GM21367 (cell line): ENCODE measurements around the gene MRTO4.
"Not testable (repeated sequence)": the region's sequence is repeated elsewhere in the genome, so short reads cannot be mapped to it uniquely, and the experiment has no call there.

ENCODE experiments used
- ATAC-seq: cut with Tn5 transposase; IDR thresholded peaks from one replicate; pipeline ENCODE4 v1.9.1; 2021; ENCODE audit not compliant: unreplicated experiment

MRTO4 gene

DNA sequence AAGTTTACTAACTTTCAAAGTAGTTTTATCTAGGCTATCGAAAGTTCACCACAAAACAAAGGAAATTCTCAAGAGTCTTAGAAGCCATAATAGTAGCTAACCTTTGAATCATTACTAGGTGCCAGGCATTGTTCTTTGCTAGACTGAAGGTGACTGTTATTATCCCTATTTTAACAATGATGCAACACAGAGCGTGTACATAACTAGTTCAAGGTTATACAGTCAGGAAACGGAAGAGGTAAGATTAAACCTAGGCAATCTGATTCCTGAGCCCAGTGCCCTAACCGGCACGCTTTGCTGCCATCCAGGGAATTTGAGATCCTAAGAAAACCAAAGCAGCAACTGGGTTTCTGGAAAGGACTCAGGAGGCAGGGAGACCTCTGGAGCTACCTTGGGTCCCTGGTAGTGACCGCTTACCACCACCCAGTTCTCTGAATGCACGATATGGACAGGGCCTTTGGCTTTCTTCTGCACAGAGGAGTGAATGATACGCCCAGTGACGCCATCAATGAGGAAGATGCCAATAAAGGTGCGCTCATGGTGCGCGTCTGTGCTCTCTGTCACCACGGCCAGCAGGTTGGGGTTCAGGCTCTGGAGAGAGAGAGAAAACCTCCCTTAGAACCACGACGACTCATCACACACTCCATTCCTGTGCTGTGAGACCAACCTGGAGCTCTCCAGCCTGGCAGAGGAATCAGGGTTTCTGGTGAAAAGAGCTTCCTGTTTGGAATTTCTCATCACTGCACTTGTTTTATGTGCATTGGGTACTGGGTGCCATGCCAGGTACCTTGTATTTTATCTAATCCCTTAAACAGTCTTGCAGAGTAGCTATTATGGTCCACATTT is 28.4 kb upstream of the MRTO4 start:
- no peak for ATAC-seq

GRCh38 chr1:19229229-19229628 is 22.4 kb upstream of the MRTO4 start:
- ATAC-seq: no peak

DNA sequence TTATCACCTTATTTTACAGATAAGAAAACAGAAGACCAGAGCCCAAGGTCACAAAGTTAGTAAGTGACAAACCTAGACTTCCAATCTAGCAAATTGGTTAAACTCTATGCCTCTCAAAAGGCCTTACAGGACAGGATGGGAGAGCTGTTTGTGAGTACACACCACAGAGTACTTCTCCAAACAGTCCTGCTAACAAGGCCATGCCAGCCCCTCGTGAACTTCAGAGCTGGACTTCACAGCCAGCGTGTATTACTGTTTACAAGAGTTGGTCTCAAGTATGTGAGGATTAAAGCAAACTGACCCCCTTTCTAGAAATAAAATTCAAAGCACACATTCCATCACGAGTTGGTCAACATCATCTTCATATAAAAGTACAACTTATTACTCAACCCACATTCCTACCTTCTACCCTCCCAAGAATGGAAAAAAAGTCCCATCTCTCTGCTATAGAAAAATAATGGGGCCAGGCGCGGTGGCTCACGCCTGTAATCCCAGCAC is 21.7 kb upstream of the MRTO4 start:
- ATAC-seq: no peak

DNA sequence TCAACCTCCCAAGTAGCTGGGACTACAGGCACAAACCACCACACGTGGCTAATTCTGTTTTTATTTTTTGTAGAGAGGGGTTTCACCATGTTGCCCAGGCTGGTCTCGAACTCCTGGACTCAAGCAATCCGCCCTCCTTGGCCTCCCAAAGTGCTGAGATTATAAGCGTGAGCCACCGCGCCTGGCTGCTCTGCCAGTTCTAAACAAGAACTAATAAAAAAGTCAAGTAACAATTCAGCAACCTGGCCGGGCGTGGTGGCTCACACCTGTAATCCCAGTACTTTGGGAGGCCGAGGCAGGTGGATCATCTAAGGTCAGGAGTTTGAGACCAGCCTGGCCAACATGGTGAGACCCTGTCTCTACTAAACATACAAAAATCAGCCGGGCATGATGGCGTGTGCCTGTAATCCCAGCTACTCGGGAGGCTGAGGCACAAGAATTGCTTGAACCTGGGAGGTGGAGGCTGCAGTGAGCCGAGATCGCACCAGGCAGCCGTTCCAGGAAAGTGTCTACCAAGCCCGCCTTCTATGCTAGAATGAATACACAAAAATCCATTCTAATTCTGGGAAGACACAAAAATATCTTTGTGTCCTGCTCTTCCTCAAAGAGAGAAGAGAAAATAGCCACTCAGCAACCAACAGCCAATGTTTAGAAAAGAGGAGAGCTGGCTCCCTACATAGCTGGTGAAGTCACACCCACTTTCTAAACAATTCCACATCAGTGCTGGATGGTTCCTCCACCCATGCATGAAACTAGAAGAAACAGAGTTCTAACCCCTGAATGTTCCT is 19.7 kb upstream of the MRTO4 start:
- ATAC-seq: not testable (repeated sequence)

- ATAC-seq: no peak
Measured at GRCh38 chr1:19232524-19232846, 19.1 kb upstream of the MRTO4 start.

DNA sequence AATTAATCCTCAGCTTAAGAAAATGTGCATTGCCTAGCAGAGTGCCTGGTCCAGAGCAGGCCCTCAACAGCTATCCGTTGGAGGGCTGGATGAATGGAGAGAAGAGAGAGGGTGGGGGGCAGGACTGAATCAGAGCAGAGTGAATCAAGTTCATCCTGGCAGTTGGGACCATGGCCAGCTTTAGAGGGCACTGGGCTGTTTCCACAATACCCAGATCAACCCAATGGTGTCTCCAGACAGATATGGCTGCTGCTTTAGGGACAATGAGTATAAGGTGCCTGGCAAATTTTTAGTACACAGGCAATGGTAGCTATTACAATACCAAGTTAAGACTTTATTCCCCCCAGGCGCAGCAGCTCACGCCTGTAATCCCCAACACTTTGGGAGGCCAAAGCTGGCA is 17.4 kb upstream of the MRTO4 start:
- ATAC-seq: no peak

DNA sequence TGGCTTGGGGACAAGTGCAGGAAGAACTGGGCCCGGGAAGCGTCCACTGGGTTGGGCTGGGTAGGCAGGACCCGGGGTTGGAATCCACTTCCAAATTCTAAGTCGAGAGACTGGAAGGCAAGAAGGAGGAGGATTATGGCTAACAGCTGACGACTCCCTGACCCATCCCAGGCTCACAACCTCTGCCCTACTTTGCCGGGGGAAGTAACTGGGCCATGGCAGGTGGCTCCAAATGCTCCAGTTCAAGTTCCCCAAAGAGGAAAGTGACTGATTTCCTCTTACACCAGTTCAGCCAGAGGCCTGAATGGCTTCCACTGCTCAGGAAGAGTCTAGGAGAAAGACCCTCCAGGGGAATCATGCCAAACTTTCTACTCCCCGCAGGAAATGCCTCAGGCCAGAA is 11.7 kb upstream of the MRTO4 start:
- no peak for ATAC-seq

GRCh38 chr1:19240673-19241538 is 10.7 kb upstream of the MRTO4 start:
- ATAC-seq: no peak

GRCh38 chr1:19250629-19251304 is 838 bp upstream of the MRTO4 start:
- ATAC-seq: no peak

DNA sequence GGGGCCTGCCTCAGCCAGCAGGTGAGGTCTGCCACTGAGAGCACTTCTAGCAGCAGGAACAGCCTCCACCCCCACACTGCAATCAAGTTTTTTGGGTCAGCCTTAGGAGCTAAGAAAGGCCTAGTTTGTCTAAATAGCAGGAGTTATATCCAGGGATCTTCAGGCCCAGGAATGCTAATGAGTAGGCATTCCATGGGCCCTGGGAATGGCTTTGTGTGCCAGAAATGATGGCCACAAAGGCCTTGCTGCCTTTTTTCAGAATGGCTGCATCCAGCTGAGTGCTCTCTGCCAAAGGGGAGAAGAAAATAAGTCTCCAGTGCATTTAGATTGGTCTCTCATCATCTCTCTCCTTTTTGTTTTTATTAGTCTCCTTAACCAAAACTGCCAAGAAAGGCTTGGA is 2.8 kb downstream of the MRTO4 start:
- no peak for ATAC-seq

DNA sequence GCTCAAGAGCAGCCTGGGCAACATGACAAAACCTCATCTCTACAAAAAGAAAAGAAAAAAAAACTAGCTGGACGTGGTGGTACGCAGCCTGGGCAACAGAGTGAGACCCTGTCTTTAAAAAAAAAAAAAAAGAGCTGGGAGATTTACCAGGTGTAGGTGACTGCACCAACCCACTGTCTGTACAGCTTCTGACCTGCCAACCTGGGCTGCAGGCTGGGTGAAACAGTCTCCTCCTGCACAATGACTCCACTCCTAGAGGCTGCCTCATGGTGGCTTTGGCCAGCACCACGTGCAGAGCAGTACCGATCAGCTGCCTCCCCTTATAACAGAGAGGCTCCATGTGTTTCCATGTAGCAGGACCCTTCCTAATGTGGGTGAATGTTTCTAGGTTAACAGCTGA is 3.7 kb downstream of the MRTO4 start:
- no peak for ATAC-seq

GRCh38 chr1:19256301-19256700 is 4.7 kb downstream of the MRTO4 start:
- not testable (repeated sequence) for ATAC-seq

DNA sequence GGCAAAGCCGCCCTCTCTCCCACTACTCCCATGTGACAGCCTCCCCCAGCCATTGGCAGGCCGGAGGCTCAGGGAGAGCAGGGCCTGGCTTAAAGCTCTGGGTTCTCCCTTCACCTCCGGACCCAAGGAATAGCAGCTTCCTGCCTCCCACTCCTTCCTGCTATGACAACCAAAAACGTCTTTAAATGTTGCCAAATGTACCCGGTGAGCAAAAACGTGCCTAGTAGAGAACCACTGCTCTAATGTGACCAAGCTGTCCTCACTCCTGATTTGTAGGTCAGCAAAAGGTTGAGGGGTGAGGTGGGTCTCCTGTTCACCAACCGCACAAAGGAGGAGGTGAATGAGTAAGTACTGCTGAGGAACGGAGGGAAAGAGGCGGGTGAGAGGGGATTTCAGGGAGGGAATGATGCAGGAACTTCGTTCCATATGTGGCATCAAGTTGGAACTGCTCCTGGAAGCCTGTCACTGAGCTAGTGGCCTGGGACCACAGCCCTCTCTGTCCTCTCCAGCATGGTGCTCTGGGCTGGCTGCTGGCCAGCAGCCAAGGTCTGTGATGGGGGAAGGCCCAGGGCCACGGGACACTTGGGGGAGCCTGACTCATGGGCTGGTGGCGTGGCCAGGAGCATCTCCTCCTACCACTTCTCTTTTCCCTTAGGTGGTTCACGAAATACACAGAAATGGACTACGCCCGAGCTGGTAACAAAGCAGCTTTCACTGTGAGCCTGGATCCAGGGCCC is 5.7 kb downstream of the MRTO4 start:
- no peak for ATAC-seq

DNA sequence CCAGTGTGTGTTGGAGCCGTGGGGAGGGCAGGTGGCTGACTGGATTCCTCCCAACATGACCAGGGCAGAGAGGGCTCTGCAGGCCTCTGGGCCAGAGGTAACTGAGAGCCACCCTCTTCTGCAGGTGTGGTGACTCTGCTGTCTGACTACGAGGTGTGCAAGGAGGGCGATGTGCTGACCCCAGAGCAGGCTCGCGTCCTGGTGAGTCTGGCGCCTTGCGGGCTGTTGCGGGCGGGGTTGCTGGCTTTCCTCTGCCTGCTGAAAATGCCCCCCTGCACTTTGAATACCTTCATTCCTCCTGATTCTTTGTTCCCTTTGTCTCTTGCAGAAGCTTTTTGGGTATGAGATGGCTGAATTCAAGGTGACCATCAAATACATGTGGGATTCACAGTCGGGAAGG is 6.7 kb downstream of the MRTO4 start:
- no peak for ATAC-seq

- no peak for ATAC-seq
Measured at GRCh38 chr1:19260211-19261138, 8.9 kb downstream of the MRTO4 start.

DNA sequence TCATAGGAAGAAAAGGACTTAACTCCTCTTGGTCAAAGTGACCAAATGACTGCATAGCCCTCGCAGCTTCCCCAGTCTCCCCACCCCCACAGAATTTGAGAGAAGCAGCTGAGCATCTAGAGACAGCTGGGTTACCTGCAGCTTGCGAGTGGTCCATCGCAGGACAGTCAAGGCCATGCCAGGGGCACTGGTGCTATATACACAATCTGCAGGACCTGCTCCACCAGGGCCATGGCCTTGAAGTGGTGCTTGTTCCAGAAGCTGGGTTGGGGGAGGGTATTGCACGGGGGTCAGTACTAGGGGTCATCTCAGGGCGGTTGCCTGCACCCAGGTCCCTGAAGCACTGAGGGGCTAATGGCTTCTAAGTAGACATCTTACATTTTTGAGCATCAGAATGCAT is 10.4 kb downstream of the MRTO4 start:
- ATAC-seq: no peak

- no peak for ATAC-seq
Measured at GRCh38 chr1:19262744-19263143, 11.1 kb downstream of the MRTO4 start.

DNA sequence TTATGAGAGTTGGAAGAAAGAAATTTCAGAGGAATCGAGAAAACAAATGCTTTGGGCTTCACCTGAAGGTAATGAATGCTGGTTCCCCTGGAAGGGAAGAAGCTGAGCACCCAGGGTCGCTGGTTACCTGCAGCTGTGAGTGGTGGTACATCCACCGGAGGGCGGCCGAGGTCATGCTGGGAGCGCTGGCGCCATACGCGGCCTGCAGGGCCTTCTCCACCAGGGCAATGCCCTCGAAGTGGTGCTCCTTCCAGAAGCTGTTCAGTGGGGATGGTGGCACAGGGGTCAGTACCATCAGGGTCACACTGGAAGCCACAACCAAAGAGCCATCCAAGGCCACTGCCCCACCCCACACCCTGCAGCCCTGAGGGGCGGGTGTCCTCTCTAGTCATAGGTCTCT is 16.8 kb downstream of the MRTO4 start:
- ATAC-seq: no peak
